Measurements from ENCODE around the gene CADPS2.

DNA sequence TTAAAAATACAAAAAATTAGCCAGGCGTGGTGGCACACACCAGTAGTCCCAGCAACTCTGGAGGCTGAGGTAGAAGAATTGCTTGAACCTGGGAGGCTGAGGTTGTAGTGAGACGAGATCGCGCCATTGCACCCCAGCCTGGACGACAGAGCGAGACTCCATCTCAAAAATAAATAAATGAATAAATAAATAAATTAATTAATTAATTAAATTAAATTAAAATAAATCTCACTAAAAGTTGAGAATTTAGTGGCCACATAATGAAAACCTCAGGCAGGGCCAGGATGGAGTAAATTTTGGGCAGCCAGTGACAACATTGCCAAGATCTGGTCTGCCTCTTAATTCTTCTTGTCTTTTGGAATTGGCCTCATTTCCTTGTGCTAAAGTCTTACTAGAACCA is 394.3 kb downstream of the CADPS2 start:
- TF ChIP-seq, protein P1, sequence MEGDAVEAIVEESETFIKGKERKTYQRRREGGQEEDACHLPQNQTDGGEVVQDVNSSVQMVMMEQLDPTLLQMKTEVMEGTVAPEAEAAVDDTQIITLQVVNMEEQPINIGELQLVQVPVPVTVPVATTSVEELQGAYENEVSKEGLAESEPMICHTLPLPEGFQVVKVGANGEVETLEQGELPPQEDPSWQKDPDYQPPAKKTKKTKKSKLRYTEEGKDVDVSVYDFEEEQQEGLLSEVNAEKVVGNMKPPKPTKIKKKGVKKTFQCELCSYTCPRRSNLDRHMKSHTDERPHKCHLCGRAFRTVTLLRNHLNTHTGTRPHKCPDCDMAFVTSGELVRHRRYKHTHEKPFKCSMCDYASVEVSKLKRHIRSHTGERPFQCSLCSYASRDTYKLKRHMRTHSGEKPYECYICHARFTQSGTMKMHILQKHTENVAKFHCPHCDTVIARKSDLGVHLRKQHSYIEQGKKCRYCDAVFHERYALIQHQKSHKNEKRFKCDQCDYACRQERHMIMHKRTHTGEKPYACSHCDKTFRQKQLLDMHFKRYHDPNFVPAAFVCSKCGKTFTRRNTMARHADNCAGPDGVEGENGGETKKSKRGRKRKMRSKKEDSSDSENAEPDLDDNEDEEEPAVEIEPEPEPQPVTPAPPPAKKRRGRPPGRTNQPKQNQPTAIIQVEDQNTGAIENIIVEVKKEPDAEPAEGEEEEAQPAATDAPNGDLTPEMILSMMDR (conservative IDR thresholded peaks at IDR 0.05 in 1 of 2, IDR thresholded peaks at IDR 0.05 in 1 of 2; ENCODE audit: low read depth in 1 of 2, low read length in 2 of 2): no peak
- no peak for TF ChIP-seq EZH2 (IDR thresholded peaks at IDR 0.05; ENCODE audit: low read length, missing control alignments)
